NCI-H1694 (cell line): Measurements from ENCODE around the gene RABL6.

Source experiments
- DNase-seq: peaks from one replicate; lab custom pipeline; 2025; lab: John Stamatoyannopoulos, UW

The RABL6 gene

GRCh38 chr9:136847088-136847825, 39.5 kb downstream of the RABL6 start:
- no peak for DNase-seq

GRCh38 chr9:136847826-136848392, 40.2 kb downstream of the RABL6 start:
- DNase-seq, result peak; percentile 30

GRCh38 chr9:136848393-136849037, 40.8 kb downstream of the RABL6 start:
- no peak for DNase-seq

- peak; percentile 95 for DNase-seq
Measured at GRCh38 chr9:136849038-136849959, 41.6 kb downstream of the RABL6 start, which contains the start of gene PHPT1. Gene PHPT1, plus strand, starts transcription at chr9:136849409. Its CDS starts 22 bp downstream, at chr9:136849431.

GRCh38 chr9:136849960-136850865, 42.5 kb downstream of the RABL6 start:
- DNase-seq, result no peak

GRCh38 chr9:136850866-136851775, 43.4 kb downstream of the RABL6 start:
- no peak for DNase-seq

- no peak for DNase-seq
Measured at GRCh38 chr9:136851941-136852663, 44.4 kb downstream of the RABL6 start, which contains the start of gene MAMDC4. Gene MAMDC4, plus strand, starts transcription at chr9:136852346. Its CDS starts 71 bp downstream, at chr9:136852417.

- DNase-seq, result no peak
Measured at GRCh38 chr9:136852664-136853595, 45.2 kb downstream of the RABL6 start.

- no peak for DNase-seq
Measured at GRCh38 chr9:136853596-136854112, 45.9 kb downstream of the RABL6 start.

- DNase-seq, result no peak
Measured at GRCh38 chr9:136854113-136854841, 46.5 kb downstream of the RABL6 start.

- DNase-seq, result no peak
Measured at GRCh38 chr9:136854842-136855460, 47.2 kb downstream of the RABL6 start.

- DNase-seq, result no peak
Measured at GRCh38 chr9:136855461-136856078, 47.8 kb downstream of the RABL6 start.

- no peak for DNase-seq
Measured at GRCh38 chr9:136856079-136856476, 48.3 kb downstream of the RABL6 start.

- DNase-seq, result no peak
Measured at GRCh38 chr9:136856541-136857141, 48.9 kb downstream of the RABL6 start.

- no peak for DNase-seq
Measured at GRCh38 chr9:136857166-136857565, 49.4 kb downstream of the RABL6 start.
